H1 (cell line): ENCODE data around the gene FJX1. TPM values are rescaled to one million over a fixed set of nuclear protein-coding genes. Genes with fewer than 3 reads are reported as not detected.

Source experiments
- CTCF ChIA-PET: fragments of 300-600 bp; sonication (Branson Sonifier 250); formaldehyde crosslinking; loops from one replicate; lab custom pipeline; 2021; ENCODE audit not compliant: partially characterized antibody; lab: Charles Lee
- POLR2A ChIA-PET: fragments of 300-600 bp; sonication (Branson Sonifier 250); formaldehyde crosslinking; loops from one replicate; lab custom pipeline; 2021; ENCODE audit warnings: inconsistent platforms; ENCODE audit not compliant: partially characterized antibody; lab: Charles Lee
- DNase-seq, 2 experiments: peaks; one replicate each; pipeline versions ENCODE4 v3.0.0 to v3.0.0-alpha.2; 2010 to 2022; ENCODE audit warnings: low spot score in 2 of 2, low read depth in 1 of 2, mixed read lengths in 1 of 2
- FAIRE-seq: peaks from 2 replicates; lab custom pipeline; 2011; peaks lifted over from hg19 to GRCh38; lab: Jason Lieb, UNC
- H2AFZ ChIP-seq: 2 replicates; pipeline ENCODE4 v1.8.1; 2012; ENCODE audit warnings: low read length, inconsistent platforms
- H2AK5ac ChIP-seq: 2 replicates; pipeline ENCODE4 v1.6.1; 2013; ENCODE audit warnings: low read depth, low read length
- H2BK120ac ChIP-seq: replicated peaks from 2 replicates; pipeline ENCODE3; 2013; ENCODE audit warnings: low read depth, low read length, inconsistent platforms
- H2BK12ac ChIP-seq: 2 replicates; pipeline ENCODE4 v1.6.1; 2013; ENCODE audit warnings: low read depth, low read length
- H2BK15ac ChIP-seq: 2 replicates; pipeline ENCODE4 v1.6.1; 2013; ENCODE audit warnings: low read length
- H2BK20ac ChIP-seq: 2 replicates; pipeline ENCODE4 v1.6.1; 2013; ENCODE audit warnings: low read length
- H2BK5ac ChIP-seq: 2 replicates; pipeline ENCODE4 v1.6.1; 2013; ENCODE audit warnings: low read depth, low read length
- H3K14ac ChIP-seq: 2 replicates; pipeline ENCODE4 v1.6.1; 2013; ENCODE audit warnings: inconsistent platforms; ENCODE audit not compliant: insufficient read length
- H3K18ac ChIP-seq: 2 replicates; pipeline ENCODE4 v1.6.1; 2013; ENCODE audit warnings: low read length; ENCODE audit errors: extremely low read depth
- H3K23ac ChIP-seq: 2 replicates; pipeline ENCODE4 v1.6.1; 2013; ENCODE audit warnings: inconsistent platforms; ENCODE audit not compliant: insufficient read length
- H3K23me2 ChIP-seq: 2 replicates; pipeline ENCODE4 v1.6.1; 2013; ENCODE audit warnings: low read depth, low read length
- H3K27ac ChIP-seq: 2 replicates; pipeline ENCODE4 v1.6.1; 2011; ENCODE audit warnings: low read depth, low read length, inconsistent platforms
- H3K27me3 ChIP-seq, 4 experiments: replicated peaks in 1 of 4; 1 replicate in 1 of 4; 2 replicates in 3 of 4; pipeline versions ENCODE4 v1.6.1 to v1.8.1; 2011 to 2013; ENCODE audit warnings: low read length in 3 of 4, mild to moderate bottlenecking in 3 of 4, inconsistent platforms in 2 of 4, mixed read lengths in 2 of 4, moderate library complexity in 1 of 4; ENCODE audit not compliant: control insufficient read depth in 3 of 4, insufficient read depth in 3 of 4; ENCODE audit errors: extremely low read depth in 1 of 4
- H3K36me3 ChIP-seq, 4 experiments: 2 replicates each; pipeline versions ENCODE4 v1.6.1 to v1.8.1; 2011 to 2013; ENCODE audit warnings: mild to moderate bottlenecking in 4 of 4, low read length in 3 of 4, moderate library complexity in 2 of 4, control low read depth in 1 of 4, inconsistent platforms in 1 of 4; ENCODE audit not compliant: insufficient read depth in 4 of 4, control insufficient read depth in 2 of 4
- H3K4ac ChIP-seq: replicated peaks from 2 replicates; pipeline ENCODE3; 2013; ENCODE audit warnings: low read length, low read depth, mixed read lengths, inconsistent platforms; ENCODE audit not compliant: insufficient read length
- H3K4me1 ChIP-seq, 4 experiments: replicated peaks in 1 of 4; 1 replicate in 1 of 4; 2 replicates in 3 of 4; pipeline versions ENCODE4 v1.6.1 to v1.8.1; 2011 to 2013; ENCODE audit warnings: low read length in 3 of 4, inconsistent platforms in 2 of 4, mixed read lengths in 1 of 4; ENCODE audit not compliant: insufficient read depth in 4 of 4, control insufficient read depth in 3 of 4
- H3K4me2 ChIP-seq, 2 experiments: 2 replicates each; pipeline versions ENCODE4 v1.6.1 to v1.8.1; 2011 to 2013; ENCODE audit warnings: low read depth in 2 of 2, low read length in 2 of 2, control low read depth in 1 of 2, inconsistent platforms in 1 of 2, mild to moderate bottlenecking in 1 of 2; ENCODE audit not compliant: insufficient read depth in 1 of 2
- H3K4me3 ChIP-seq, 4 experiments: fragments of 200-600, 300-600 bp in 1 of 4; sonication (generic), shearing (Covaris generic), sonication (Bioruptor Twin) in 1 of 4; 2 replicates each; pipeline versions ENCODE4 v1.5.1 to v1.8.1; 2011 to 2016; ENCODE audit warnings: low read length in 4 of 4, low read depth in 3 of 4, control low read depth in 2 of 4, inconsistent platforms in 2 of 4, mild to moderate bottlenecking in 2 of 4, mixed read lengths in 1 of 4, moderate library complexity in 1 of 4; ENCODE audit not compliant: insufficient read depth in 2 of 4; ENCODE audit errors: extremely low read depth in 1 of 4
- H3K56ac ChIP-seq: replicated peaks from 2 replicates; pipeline ENCODE3; 2013; ENCODE audit warnings: low read depth, mild to moderate bottlenecking, mixed read lengths, low read length, inconsistent platforms; ENCODE audit not compliant: insufficient read length
- H3K79me1 ChIP-seq: 2 replicates; pipeline ENCODE4 v1.6.1; 2013; ENCODE audit warnings: low read depth, low read length, control low read depth
- H3K79me2 ChIP-seq, 2 experiments: 2 replicates each; pipeline versions ENCODE4 v1.6.1 to v1.8.1; 2012 to 2013; ENCODE audit warnings: low read length in 2 of 2, mild to moderate bottlenecking in 2 of 2, inconsistent platforms in 1 of 2; ENCODE audit not compliant: insufficient read depth in 2 of 2, control insufficient read depth in 1 of 2
- H3K9ac ChIP-seq, 4 experiments: replicated peaks in 1 of 4; 1 replicate in 1 of 4; 2 replicates in 3 of 4; pipeline versions ENCODE4 v1.6.1 to v1.8.1; 2011 to 2013; ENCODE audit warnings: low read depth in 3 of 4, low read length in 3 of 4, control low read depth in 2 of 4, mild to moderate bottlenecking in 2 of 4, moderate library complexity in 2 of 4, inconsistent platforms in 1 of 4; ENCODE audit errors: extremely low read depth in 1 of 4
- H3K9me3 ChIP-seq, 2 experiments: 2 replicates each; pipeline versions ENCODE4 v1.6.1 to v1.8.1; 2012 to 2013; ENCODE audit warnings: mild to moderate bottlenecking in 2 of 2, moderate library complexity in 2 of 2, control low read depth in 1 of 2, inconsistent platforms in 1 of 2, low read depth in 1 of 2, low read length in 1 of 2, mixed read lengths in 1 of 2; ENCODE audit not compliant: insufficient read depth in 2 of 2
- H4K20me1 ChIP-seq, 2 experiments: replicated peaks in 1 of 2; 2 replicates each; pipeline versions ENCODE3 to v1.8.1; 2011 to 2013; ENCODE audit warnings: inconsistent platforms in 2 of 2, low read length in 2 of 2, mild to moderate bottlenecking in 1 of 2; ENCODE audit not compliant: insufficient read depth in 2 of 2, control insufficient read depth in 1 of 2
- H4K5ac ChIP-seq: 2 replicates; pipeline ENCODE4 v1.6.1; 2013; ENCODE audit warnings: low read length, low read depth, mixed read lengths, inconsistent platforms; ENCODE audit not compliant: insufficient read length
- H4K8ac ChIP-seq: 2 replicates; pipeline ENCODE4 v1.8.0; 2013; ENCODE audit warnings: mild to moderate bottlenecking, moderate library complexity, low read length, inconsistent platforms; ENCODE audit not compliant: insufficient read depth; ENCODE audit errors: extremely low read depth
- H4K91ac ChIP-seq: replicated peaks from 2 replicates; pipeline ENCODE3; 2013; ENCODE audit warnings: low read length, mixed read lengths, inconsistent platforms; ENCODE audit not compliant: insufficient read length
- BACH1 ChIP-seq: IDR thresholded peaks from 2 replicates; pipeline ENCODE4 v1.6.1; 2012; ENCODE audit warnings: low read length, improper control_type of control experiment
- HDAC2 ChIP-seq, 2 experiments: fragments of 300-600 bp in 1 of 2; sonication (generic) in 1 of 2; IDR thresholded peaks; 2 replicates each; pipeline ENCODE4 v1.6.1; 2011 to 2012; ENCODE audit warnings: low read depth in 2 of 2, low read length in 2 of 2, mild to moderate bottlenecking in 2 of 2, moderate library complexity in 2 of 2, borderline replicate concordance in 1 of 2, inconsistent platforms in 1 of 2
- JUN ChIP-seq: IDR thresholded peaks from 2 replicates; pipeline ENCODE4 v1.6.1; 2011; ENCODE audit warnings: low read depth, mild to moderate bottlenecking, improper control_type of control experiment, low read length
- NANOG ChIP-seq: IDR thresholded peaks from 2 replicates; pipeline ENCODE4 v1.6.1; 2011; ENCODE audit warnings: low read length, low read depth, mild to moderate bottlenecking, inconsistent platforms; ENCODE audit not compliant: insufficient read depth, poor library complexity, severe bottlenecking
- POU5F1 ChIP-seq: IDR thresholded peaks from 2 replicates; pipeline ENCODE4 v1.6.1; 2011; ENCODE audit warnings: low read depth, mild to moderate bottlenecking, low read length, moderate library complexity
- RFX5 ChIP-seq: IDR thresholded peaks from 2 replicates; pipeline ENCODE4 v1.6.1; 2011; ENCODE audit warnings: low read depth, low read length, improper control_type of control experiment, borderline replicate concordance
- SUZ12 ChIP-seq: fragments of 200-600 bp; sonication (generic); IDR thresholded peaks from 2 replicates; pipeline ENCODE4 v1.6.1; 2012; ENCODE audit warnings: mild to moderate bottlenecking, inconsistent platforms, low read length, moderate library complexity, mixed read lengths
- ZNF274 ChIP-seq: IDR thresholded peaks from 2 replicates; pipeline ENCODE4 v1.7.0; 2012; ENCODE audit warnings: low read length, borderline replicate concordance; ENCODE audit errors: extremely low read depth
- WGBS, 2 experiments: shearing (Covaris generic) in 1 of 2; methylation state at CpG; one replicate each; pipeline versions ENCODE4 v1.1.6 to v1.1.7; 2013 to 2015; ENCODE audit warnings: low lambda C conversion rate in 2 of 2, mixed read lengths in 2 of 2, inconsistent platforms in 1 of 2, low coverage in 1 of 2, missing lambda C conversion rate in 1 of 2; ENCODE audit not compliant: insufficient replicate concordance in 2 of 2, insufficient coverage in 1 of 2, insufficient read length in 1 of 2; ENCODE audit errors: extremely low coverage in 1 of 2, missing lambda C conversion rate in 1 of 2; 5-methylcytosine and 5-hydroxymethylcytosine counted together
- polyA plus RNA-seq, 7 experiments: library from polyadenylated mRNA; depleted of rRNA in 3 of 7; stranded (reverse) in 5 of 7; unstranded in 2 of 7; fragments of >200 nt in 5 of 7; fragments of 200-250 nt in 2 of 7; gene quantifications; 1 replicate in 5 of 7; 2 replicates in 1 of 7; 4 replicates in 1 of 7; pipeline versions ENCODE4 v1.2.1 to v1.2.3, GENCODE V29; 2011 to 2013; ENCODE audit warnings: missing spikeins in 2 of 7, mixed read lengths in 2 of 7
- total RNA-seq: library from RNA; stranded (reverse); fragmentation: NEBNext Ultra II Directional; extraction: Animal tissue kit (Norgen Biotek cat#: 25700); gene quantifications from 2 replicates; pipeline ENCODE4 v1.2.1, GENCODE V29; 2021

FJX1 gene
- total and polyA plus RNA-seq, 2 of the 8 experiments (the other 6 are each of a cell fraction or from before 2014, with no cell fraction given) = 6.3 to 13.3 TPM

- Histone ChIP-seq H2BK15ac (no peak overlapping the region), H2BK5ac (no peak overlapping the region), H3K4me3 (no peak overlapping the region), H3K9me3 (no peaks in the 10 kb centered on the region), H4K20me1 (no peaks in the 10 kb centered on the region), H2BK12ac (no peak overlapping the region), H4K91ac (no peak overlapping the region), H3K23me2 (no peaks in the 10 kb centered on the region), H3K79me2 (no peaks in the 10 kb centered on the region), H3K18ac (no peak overlapping the region), H2AK5ac (no peak overlapping the region), H2BK20ac (no peak overlapping the region), H4K5ac (no peak overlapping the region), H3K14ac (no peak overlapping the region), H3K79me1 (no peaks in the 10 kb centered on the region), H4K8ac (no peak overlapping the region), H2BK120ac (no peak overlapping the region), H3K4ac (no peak overlapping the region), H3K4me2 (no peak overlapping the region), H3K56ac (no peak overlapping the region), H3K4me1 (peaks cover 0 to 6% (median 4%) of the 10 kb centered on the region in 4 experiments; a peak in 6 of 7 replicates), H2AFZ (no peak overlapping the region; the same call in 1 of the 2 replicates), H3K27ac (no peak overlapping the region), H3K36me3 (no peaks in the 10 kb centered on the region), H3K23ac (no peak overlapping the region), H3K27me3 (no peaks in the 10 kb centered on the region), H3K9ac (no peak overlapping the region)
- 90% methylated on average over 6 of the region's 6 CpGs; no CpG with 5 or more reads in 1 of the 2 experiments for WGBS, 2 experiments
- FAIRE-seq (no peak), DNase-seq (no peak)
- ChIA-PET POLR2A (no interaction called here), CTCF (interaction anchor here (1.0 to 1.3 kb wide), 4 partner anchors 23 to 638 kb away, joined by 3 read pairs; partner anchors contain the start of gene FJX1)
- no peak for TF ChIP-seq POU5F1
- TF ChIP-seq JUN = no peak
- no peak for TF ChIP-seq RFX5
- no peak for TF ChIP-seq BACH1
- no peak for TF ChIP-seq NANOG
- no peak for TF ChIP-seq ZNF274
- no peak for TF ChIP-seq SUZ12
- no peak for TF ChIP-seq HDAC2 (IDR thresholded peaks at IDR 0.05; ENCODE audit: borderline replicate concordance in 1 of 2, low read depth in 2 of 2, low read length in 2 of 2)
These were observed 23.1 kb downstream of the FJX1 start for GRCh38 chr11:35641171-35641897.
